Measurements from ENCODE around the gene MAG. TPM values are rescaled to one million over a fixed set of nuclear protein-coding genes. Genes with fewer than 3 reads are reported as not detected.

MAG gene
- total and polyA plus RNA-seq, 2 donors (not counting 1 experiment from before 2014, with no cell fraction given), result 0.50 TPM; not detected in 1

DNA sequence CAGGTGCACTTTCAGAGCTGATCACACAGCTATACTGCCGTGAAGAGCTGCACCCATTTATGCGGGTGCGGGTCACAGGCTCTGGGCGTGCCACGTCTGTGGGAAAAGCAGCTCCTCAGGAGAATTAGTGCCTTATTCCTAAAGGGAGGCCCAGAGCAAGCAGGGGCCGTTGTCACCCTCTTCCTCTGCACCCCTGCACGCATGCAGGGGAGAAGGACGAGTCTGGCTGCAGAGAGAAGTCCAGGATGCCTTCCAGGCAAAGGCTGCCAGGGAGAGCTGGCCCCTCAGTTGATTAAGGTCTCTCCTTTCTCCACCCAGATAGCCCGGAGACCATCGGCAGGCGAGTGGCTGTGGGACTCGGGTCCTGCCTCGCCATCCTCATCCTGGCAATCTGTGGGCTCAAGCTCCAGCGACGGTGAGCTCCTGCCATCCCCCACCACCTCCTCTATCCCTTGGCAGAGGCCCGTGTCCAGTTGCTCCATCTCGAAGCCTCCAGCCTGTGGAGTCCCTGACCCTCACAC, 52.6 kb downstream of the MAG start:
- H3K4me1 ChIP-seq (ENCODE audit: control insufficient read depth, extremely low read depth, insufficient read depth, low read length), result no peaks in the 10 kb centered on the region
- no peak overlapping the region for H3K27ac ChIP-seq (ENCODE audit: insufficient read depth, low read length)
- H3K9me3 ChIP-seq (ENCODE audit: control insufficient read depth, insufficient read depth, low read depth, low read length), result no peaks in the 10 kb centered on the region
- no peak overlapping the region for H3K4me3 ChIP-seq (replicated peaks in 1 of 4; ENCODE audit: control extremely low read depth in 1 of 4, insufficient read depth in 1 of 4, low read depth in 3 of 4, low read length in 4 of 4)
- H2AFZ ChIP-seq (ENCODE audit: low read length), result no peak overlapping the region
- TF ChIP-seq EZH2 (IDR thresholded peaks at IDR 0.05; ENCODE audit: low read length, missing control alignments) (no peak), CTCF (conservative IDR thresholded peaks at IDR 0.05 in 1 of 2, IDR thresholded peaks at IDR 0.05 in 1 of 2; ENCODE audit: low read depth in 1 of 2, low read length in 2 of 2) (no peak)
- H3K4me2 ChIP-seq (ENCODE audit: extremely low read depth, insufficient read depth, low read length), result no peak overlapping the region
- no peaks in the 10 kb centered on the region for H3K27me3 ChIP-seq (ENCODE audit: control insufficient read depth, insufficient read depth, low read length)
- no peaks in the 10 kb centered on the region for H3K36me3 ChIP-seq (ENCODE audit: control insufficient read depth, insufficient read depth, low read length)
- DNase-seq (ENCODE audit: low read depth in 2 of 2), result no peak
- H4K20me1 ChIP-seq (ENCODE audit: control insufficient read depth, extremely low read depth, insufficient read depth, low read length), result no peaks in the 10 kb centered on the region
- H3K79me2 ChIP-seq (ENCODE audit: control insufficient read depth, insufficient read depth, low read length), result no peaks in the 10 kb centered on the region
- H3K9ac ChIP-seq (ENCODE audit: insufficient read depth, low read length), result no peak overlapping the region

- DNase-seq (ENCODE audit: low read depth in 2 of 2), result no peak
- H3K79me2 ChIP-seq (ENCODE audit: control insufficient read depth, insufficient read depth, low read length), result no peaks in the 10 kb centered on the region
- H3K36me3 ChIP-seq (ENCODE audit: control insufficient read depth, insufficient read depth, low read length), result no peaks in the 10 kb centered on the region
- TF ChIP-seq EZH2 (IDR thresholded peaks at IDR 0.05; ENCODE audit: low read length, missing control alignments) (no peak), CTCF (conservative IDR thresholded peaks at IDR 0.05 in 1 of 2, IDR thresholded peaks at IDR 0.05 in 1 of 2; ENCODE audit: low read depth in 1 of 2, low read length in 2 of 2) (no peak)
- H3K27ac ChIP-seq (ENCODE audit: insufficient read depth, low read length), result no peak overlapping the region
- no peaks in the 10 kb centered on the region for H3K4me1 ChIP-seq (ENCODE audit: control insufficient read depth, extremely low read depth, insufficient read depth, low read length)
- H4K20me1 ChIP-seq (ENCODE audit: control insufficient read depth, extremely low read depth, insufficient read depth, low read length), result no peaks in the 10 kb centered on the region
- H3K4me2 ChIP-seq (ENCODE audit: extremely low read depth, insufficient read depth, low read length), result no peak overlapping the region
- no peaks in the 10 kb centered on the region for H3K9me3 ChIP-seq (ENCODE audit: control insufficient read depth, insufficient read depth, low read depth, low read length)
- H3K27me3 ChIP-seq (ENCODE audit: control insufficient read depth, insufficient read depth, low read length), result no peaks in the 10 kb centered on the region
- H3K4me3 ChIP-seq (replicated peaks in 1 of 4; ENCODE audit: control extremely low read depth in 1 of 4, insufficient read depth in 1 of 4, low read depth in 3 of 4, low read length in 4 of 4), result no peak overlapping the region
- no peak overlapping the region for H3K9ac ChIP-seq (ENCODE audit: insufficient read depth, low read length)
- no peak overlapping the region for H2AFZ ChIP-seq (ENCODE audit: low read length)
Measured at GRCh38 chr19:35345671-35346111, 53.7 kb downstream of the MAG start.

DNA sequence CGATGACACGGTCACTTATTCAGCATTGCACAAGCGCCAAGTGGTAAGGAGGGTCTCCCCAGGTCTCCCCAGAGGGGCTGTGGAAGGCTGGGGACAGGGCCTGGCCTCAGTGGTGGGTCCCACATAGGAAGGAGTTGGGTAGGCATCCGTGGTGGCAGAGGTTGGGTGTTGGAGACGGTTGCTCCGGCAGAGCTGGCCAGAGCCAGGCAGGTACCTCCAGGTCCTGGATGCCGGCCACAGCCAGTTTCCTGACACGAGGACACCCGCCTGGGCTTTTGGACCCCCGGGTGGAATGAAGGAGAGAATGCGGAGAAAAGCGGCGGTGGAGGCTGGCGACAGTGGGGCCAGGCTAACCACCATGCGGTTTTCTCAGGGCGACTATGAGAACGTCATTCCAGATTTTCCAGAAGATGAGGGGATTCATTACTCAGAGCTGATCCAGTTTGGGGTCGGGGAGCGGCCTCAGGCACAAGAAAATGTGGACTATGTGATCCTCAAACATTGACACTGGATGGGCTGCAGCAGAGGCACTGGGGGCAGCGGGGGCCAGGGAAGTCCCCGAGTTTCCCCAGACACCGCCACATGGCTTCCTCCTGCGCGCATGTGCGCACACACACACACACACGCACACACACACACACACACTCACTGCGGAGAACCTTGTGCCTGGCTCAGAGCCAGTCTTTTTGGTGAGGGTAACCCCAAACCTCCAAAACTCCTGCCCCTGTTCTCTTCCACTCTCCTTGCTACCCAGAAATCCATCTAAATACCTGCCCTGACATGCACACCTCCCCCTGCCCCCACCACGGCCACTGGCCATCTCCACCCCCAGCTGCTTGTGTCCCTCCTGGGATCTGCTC, 54.5 kb downstream of the MAG start:
- Histone ChIP-seq H3K4me1 (ENCODE audit: control insufficient read depth, extremely low read depth, insufficient read depth, low read length) (no peaks in the 10 kb centered on the region), H3K9ac (ENCODE audit: insufficient read depth, low read length) (no peak overlapping the region), H3K4me3 (replicated peaks in 1 of 4; ENCODE audit: control extremely low read depth in 1 of 4, insufficient read depth in 1 of 4, low read depth in 3 of 4, low read length in 4 of 4) (no peak overlapping the region), H3K27ac (ENCODE audit: insufficient read depth, low read length) (no peak overlapping the region), H4K20me1 (ENCODE audit: control insufficient read depth, extremely low read depth, insufficient read depth, low read length) (no peaks in the 10 kb centered on the region), H3K36me3 (ENCODE audit: control insufficient read depth, insufficient read depth, low read length) (no peaks in the 10 kb centered on the region), H3K27me3 (ENCODE audit: control insufficient read depth, insufficient read depth, low read length) (no peaks in the 10 kb centered on the region), H3K9me3 (ENCODE audit: control insufficient read depth, insufficient read depth, low read depth, low read length) (no peaks in the 10 kb centered on the region), H3K4me2 (ENCODE audit: extremely low read depth, insufficient read depth, low read length) (no peak overlapping the region), H3K79me2 (ENCODE audit: control insufficient read depth, insufficient read depth, low read length) (no peaks in the 10 kb centered on the region), H2AFZ (ENCODE audit: low read length) (no peak overlapping the region)
- TF ChIP-seq CTCF (conservative IDR thresholded peaks at IDR 0.05 in 1 of 2, IDR thresholded peaks at IDR 0.05 in 1 of 2; ENCODE audit: low read depth in 1 of 2, low read length in 2 of 2), result no peak
- no peak for TF ChIP-seq EZH2 (IDR thresholded peaks at IDR 0.05; ENCODE audit: low read length, missing control alignments)
- no peak for DNase-seq (ENCODE audit: low read depth in 2 of 2)

Measured in fibroblast of lung (primary cell).